Activated T-cell treated with anti-CD3 and anti-CD28 coated beads, Interleukin-2, amount 50 U/mL, for 24 hours (primary cell): ENCODE results near the gene CLASP1.
A peak's percentile ranks its signal among the peaks of the same experiment; 100 is the strongest.

Experiments
- DNase-seq: peaks from one replicate; pipeline ENCODE4 v3.0.0-alpha.2; 2020
- H3K27ac Mint-ChIP-seq: 2 replicates; pipeline ENCODE4 v1.8.0; 2020; ENCODE audit warnings: mild to moderate bottlenecking, mixed read lengths
- H3K27me3 Mint-ChIP-seq: 2 replicates; pipeline ENCODE4 v1.8.0; 2020; ENCODE audit warnings: mixed read lengths
- H3K36me3 Mint-ChIP-seq: 2 replicates; pipeline ENCODE4 v1.8.0; 2020; ENCODE audit warnings: low read depth, mixed read lengths
- H3K4me1 Mint-ChIP-seq: 2 replicates; pipeline ENCODE4 v1.8.0; 2020; ENCODE audit warnings: low read depth, mixed read lengths
- H3K4me3 Mint-ChIP-seq: 2 replicates; pipeline ENCODE4 v1.8.0; 2020; ENCODE audit warnings: mild to moderate bottlenecking, moderate library complexity, mixed read lengths
- H3K9me3 Mint-ChIP-seq: 2 replicates; pipeline ENCODE4 v1.8.0; 2020; ENCODE audit warnings: mixed read lengths

CLASP1 gene

DNA sequence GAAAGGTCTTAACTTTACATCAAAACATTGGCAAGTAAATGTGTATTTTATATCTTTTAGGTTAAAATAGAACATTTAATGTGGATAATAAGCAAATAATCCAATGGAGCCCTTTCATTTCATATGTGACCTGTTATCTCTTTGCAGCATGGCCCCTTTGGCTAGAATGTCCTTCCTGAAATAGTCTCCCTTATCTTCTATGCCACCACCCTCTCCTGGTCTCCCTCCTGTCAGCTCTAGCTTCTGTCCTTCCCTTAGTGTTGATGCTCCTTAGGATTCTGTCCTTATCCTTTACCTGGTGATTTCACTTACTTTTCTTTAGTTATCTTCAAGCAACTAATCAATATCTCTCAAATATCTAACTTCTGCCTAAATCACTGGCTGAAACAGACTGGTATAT is 277.2 kb downstream of the CLASP1 start:
- Mint-ChIP-seq H3K36me3 (peaks cover 89% of the 10 kb centered on the region), H3K4me3 (no peak overlapping the region), H3K9me3 (no peaks in the 10 kb centered on the region), H3K4me1 (no peaks in the 10 kb centered on the region), H3K27ac (no peak overlapping the region), H3K27me3 (no peaks in the 10 kb centered on the region)
- no peak for DNase-seq

DNA sequence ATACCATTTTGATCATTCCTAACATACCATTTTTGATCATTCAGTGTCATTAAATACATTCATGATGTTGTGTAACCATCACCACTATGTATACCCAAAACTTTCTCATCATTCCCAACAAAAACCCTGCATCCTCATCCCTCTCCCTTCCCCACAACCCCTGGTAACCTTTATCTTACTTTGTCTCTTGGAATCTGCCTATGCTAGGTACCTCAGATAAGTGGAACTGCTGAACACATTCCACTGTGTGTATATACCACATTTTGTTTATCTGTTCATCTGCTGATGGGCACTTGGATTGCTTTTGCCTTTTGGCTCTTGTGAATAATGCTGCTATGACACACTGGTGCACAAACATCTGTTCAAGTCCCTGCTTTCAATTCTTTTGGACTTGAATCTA is 280.4 kb downstream of the CLASP1 start:
- Mint-ChIP-seq H3K27me3 (no peaks in the 10 kb centered on the region), H3K4me1 (no peaks in the 10 kb centered on the region), H3K36me3 (peaks cover 87% of the 10 kb centered on the region), H3K27ac (peak overlapping the region; percentile 13), H3K9me3 (no peaks in the 10 kb centered on the region), H3K4me3 (no peak overlapping the region)
- DNase-seq, result no peak

DNA sequence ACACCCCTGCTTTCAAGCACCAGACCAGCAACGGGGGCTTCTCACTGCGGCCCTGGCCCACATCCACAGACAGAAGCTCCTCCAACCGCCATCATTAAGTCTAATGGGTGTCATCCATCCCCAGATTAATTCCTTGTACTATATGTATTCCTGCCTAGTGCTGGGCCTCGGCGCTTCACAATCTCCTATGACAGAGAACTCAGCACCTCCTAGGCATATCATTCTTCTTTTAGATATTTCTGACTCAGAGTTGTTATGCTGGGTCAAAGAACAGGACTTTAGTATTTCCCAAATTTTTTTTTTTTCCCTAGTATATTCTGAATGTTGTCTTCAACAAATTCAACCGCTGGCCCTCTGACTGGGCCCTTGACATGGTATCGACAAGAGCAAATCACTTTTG is 281.1 kb downstream of the CLASP1 start:
- Mint-ChIP-seq H3K36me3 (peaks cover 87% of the 10 kb centered on the region), H3K27me3 (no peaks in the 10 kb centered on the region), H3K4me3 (no peak overlapping the region), H3K4me1 (no peaks in the 10 kb centered on the region), H3K9me3 (no peaks in the 10 kb centered on the region), H3K27ac (peak overlapping the region; percentile 15)
- no peak for DNase-seq

DNA sequence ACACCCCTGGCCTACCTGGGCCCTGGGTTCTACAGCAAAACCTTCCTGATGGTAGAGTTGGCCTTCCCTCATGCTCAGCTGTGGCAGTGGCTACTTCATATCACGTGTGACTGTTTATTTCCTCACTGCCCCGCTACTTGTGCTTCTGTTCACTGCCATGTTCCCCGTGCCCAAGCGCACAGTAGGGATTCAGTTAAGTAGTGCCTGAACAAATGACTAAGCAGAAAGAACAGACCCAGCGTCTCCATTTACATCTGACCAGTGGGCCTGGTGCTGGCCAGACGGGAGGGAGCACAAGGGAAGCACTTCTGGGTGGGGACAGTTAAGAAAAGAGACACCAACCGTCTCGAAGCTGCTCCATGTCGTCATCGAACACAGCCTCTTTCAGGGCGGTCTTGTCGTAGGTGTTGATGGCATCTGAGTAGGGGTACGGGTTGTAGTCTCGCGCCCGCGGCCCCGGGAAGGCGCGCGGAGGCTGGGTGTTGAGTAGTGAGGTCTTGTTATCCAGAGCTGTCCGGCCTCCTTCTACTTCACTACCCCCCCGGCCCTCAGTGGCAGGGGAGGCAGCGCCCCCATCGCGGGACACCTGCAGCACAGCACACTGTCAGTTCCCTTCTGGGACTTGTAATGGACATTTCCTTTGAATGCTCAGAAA is 281.9 kb downstream of the CLASP1 start:
- Mint-ChIP-seq H3K36me3 (peaks cover 87% of the 10 kb centered on the region), H3K27ac (peak overlapping the region; percentile 42), H3K4me3 (no peak overlapping the region), H3K4me1 (no peaks in the 10 kb centered on the region), H3K9me3 (no peaks in the 10 kb centered on the region), H3K27me3 (no peaks in the 10 kb centered on the region)
- no peak for DNase-seq

DNA sequence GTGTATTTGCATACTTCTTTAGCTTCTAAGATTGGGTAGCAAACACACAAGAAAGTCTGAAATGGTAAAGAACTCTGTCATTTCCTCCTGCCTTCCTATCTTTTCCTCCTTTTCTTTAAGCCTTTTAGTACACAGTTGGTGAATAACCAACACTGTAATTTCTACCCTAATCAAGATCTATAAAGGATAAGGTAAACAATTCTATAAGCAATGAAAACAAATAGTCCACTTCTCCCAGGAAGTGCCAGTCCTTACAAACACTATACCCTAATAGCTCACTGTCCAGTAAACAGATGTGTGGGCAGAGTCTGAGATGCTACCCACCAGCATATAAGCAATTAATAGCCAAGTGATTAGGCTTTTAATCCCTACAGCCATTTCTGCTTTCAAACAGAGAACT is 283.2 kb downstream of the CLASP1 start:
- H3K9me3 Mint-ChIP-seq, result no peaks in the 10 kb centered on the region
- peaks cover 2% of the 10 kb centered on the region for H3K4me1 Mint-ChIP-seq
- H3K4me3 Mint-ChIP-seq, result no peak overlapping the region
- no peak for DNase-seq
- H3K36me3 Mint-ChIP-seq, result peaks cover 91% of the 10 kb centered on the region
- no peak overlapping the region for H3K27ac Mint-ChIP-seq
- H3K27me3 Mint-ChIP-seq, result no peaks in the 10 kb centered on the region

DNA sequence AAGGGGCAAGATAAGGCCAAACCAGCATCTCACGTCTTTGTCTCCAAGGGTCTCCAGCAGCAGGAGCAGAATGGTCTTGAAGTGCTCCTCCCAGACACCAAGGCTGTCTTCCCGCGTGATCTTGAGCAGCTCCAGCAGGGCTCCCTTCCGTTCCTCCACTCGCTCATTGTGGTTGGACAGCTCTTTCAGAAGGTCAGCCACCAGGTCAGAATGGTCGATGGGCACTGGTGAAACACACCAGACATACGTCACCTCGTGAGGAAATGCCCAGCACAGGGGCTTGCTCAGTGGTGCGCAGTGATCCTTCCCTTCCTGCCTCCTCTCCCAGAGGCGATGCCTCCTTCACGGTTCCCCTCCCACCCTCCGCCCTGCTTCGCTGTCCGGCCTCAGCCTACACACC is 284.2 kb downstream of the CLASP1 start:
- Mint-ChIP-seq H3K27me3 (no peaks in the 10 kb centered on the region), H3K9me3 (no peaks in the 10 kb centered on the region), H3K27ac (peak overlapping the region; percentile 60), H3K36me3 (peaks cover 93% of the 10 kb centered on the region), H3K4me3 (no peak overlapping the region), H3K4me1 (peaks cover 11% of the 10 kb centered on the region)
- DNase-seq, result no peak

DNA sequence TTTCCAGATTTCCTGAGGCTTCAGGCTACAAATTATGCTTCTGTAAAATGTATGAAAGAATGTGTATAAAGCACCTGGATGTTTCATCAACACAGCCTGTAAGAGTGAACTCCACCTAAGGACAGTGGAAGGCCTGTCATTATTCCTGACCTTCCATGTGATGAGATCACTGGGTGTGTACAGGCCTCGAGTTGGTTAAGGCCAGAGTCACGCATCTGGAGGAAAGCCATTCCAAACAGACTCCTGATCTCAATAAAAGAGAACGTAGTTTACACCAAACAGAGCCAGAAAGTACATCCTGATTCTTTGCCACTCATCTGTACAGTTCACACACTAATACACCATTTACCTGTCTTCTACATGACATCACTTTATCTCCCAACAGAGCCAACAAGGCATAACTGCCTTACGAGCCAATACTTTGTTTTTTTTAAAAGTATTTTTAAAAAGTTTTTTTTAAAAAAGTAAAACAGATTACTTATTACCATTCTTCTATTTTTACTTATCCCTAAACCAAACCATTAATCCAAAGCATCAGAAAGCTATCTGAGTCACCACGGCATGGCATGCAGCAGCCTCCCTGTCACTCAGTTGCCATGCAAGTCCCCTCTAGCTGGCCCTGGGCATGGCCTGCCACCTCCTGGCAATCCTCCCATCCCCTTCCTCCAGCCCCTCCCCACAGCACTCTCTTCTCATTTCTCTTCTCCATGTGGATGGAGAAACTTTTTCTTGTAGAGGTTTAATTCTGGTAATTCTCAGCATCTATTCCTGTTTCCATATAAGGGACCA is 285.4 kb downstream of the CLASP1 start:
- no peaks in the 10 kb centered on the region for H3K27me3 Mint-ChIP-seq
- no peak for DNase-seq
- peaks cover 12% of the 10 kb centered on the region for H3K4me1 Mint-ChIP-seq
- peaks cover 97% of the 10 kb centered on the region for H3K36me3 Mint-ChIP-seq
- no peak overlapping the region for H3K4me3 Mint-ChIP-seq
- H3K9me3 Mint-ChIP-seq, result no peaks in the 10 kb centered on the region
- peak overlapping the region; percentile 63 for H3K27ac Mint-ChIP-seq

DNA sequence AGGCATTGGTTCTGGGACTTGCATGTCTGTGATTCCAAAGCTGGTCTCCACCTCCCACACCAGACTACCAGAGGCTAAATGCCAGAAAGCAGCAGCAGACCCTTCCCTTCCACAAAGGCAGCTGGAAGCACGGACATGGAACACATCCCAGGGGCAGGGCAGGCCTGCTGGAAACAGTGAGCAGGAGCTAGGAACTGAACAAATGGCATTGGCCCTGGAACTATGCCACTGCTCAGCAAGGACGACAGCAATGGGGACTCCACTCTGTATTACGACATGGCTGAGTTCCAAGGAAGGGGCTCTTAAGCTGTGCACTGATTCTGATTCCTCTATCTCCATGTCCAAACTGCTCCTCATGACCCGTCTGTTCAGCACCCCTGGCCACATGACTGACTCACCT is 286.5 kb downstream of the CLASP1 start:
- Mint-ChIP-seq H3K27ac (peak overlapping the region; percentile 63), H3K36me3 (peaks cover 96% of the 10 kb centered on the region), H3K27me3 (no peaks in the 10 kb centered on the region), H3K9me3 (no peaks in the 10 kb centered on the region), H3K4me1 (peaks cover 12% of the 10 kb centered on the region), H3K4me3 (no peak overlapping the region)
- DNase-seq, result no peak

DNA sequence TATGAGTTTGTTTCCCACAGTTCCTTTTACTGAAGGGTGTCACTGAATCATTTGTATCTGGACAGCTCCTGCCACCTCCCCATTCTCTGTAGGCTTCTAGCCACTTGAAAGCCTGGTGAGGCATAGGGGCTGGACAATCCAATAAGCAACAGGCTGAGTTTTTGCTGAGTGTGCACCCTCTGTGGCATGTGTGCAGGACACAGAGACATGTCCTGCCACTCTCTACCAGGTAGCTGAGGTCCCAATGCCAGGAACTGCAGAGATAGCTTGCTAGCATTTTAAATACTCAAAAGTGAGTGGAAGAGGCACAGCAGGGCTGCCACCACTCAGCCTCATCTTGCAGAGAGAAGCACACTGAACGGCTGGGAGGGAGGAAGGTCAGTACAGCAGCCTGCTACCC is 287.0 kb downstream of the CLASP1 start:
- Mint-ChIP-seq H3K4me1 (peaks cover 12% of the 10 kb centered on the region), H3K4me3 (no peak overlapping the region), H3K36me3 (peaks cover 96% of the 10 kb centered on the region), H3K9me3 (no peaks in the 10 kb centered on the region), H3K27me3 (no peaks in the 10 kb centered on the region), H3K27ac (no peak overlapping the region)
- DNase-seq, result no peak

DNA sequence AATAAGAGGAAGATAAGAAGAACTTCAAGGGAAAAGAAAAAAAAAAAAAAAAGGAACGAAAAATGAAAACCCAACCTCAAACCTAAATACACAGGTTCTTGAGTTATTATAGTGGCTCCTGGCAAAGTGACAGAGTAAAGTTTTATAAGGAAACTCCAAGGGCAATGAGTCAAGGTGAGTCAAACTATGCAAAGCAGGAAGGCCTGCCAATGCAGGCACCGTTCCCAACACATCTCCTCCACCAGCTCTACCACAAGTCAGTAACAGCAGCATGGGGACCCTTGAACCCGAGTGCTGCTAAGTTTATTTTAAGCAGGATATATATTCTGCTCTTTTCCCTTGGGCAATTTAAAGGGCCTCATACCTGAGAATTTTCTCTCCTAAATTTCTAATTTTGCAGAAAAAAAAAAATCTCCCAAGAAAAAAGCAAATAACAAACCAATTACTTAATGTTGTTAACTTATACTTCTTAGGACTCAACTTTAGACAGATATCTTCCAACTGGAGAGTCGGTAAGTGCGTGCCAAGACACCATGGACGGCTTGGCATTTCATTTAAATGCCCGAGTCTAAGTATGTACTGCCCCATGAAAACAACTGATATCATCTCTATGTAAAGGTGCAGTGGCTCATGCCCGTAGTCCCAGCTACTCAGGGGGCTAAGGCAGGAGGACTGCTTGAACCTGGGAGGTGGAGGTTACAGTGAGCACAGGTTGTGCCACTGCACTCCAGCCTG is 288.5 kb downstream of the CLASP1 start:
- Mint-ChIP-seq H3K4me3 (no peak overlapping the region), H3K9me3 (no peaks in the 10 kb centered on the region), H3K27me3 (no peaks in the 10 kb centered on the region), H3K36me3 (peaks cover 96% of the 10 kb centered on the region), H3K4me1 (peaks cover 12% of the 10 kb centered on the region), H3K27ac (peak overlapping the region; percentile 55)
- no peak for DNase-seq

DNA sequence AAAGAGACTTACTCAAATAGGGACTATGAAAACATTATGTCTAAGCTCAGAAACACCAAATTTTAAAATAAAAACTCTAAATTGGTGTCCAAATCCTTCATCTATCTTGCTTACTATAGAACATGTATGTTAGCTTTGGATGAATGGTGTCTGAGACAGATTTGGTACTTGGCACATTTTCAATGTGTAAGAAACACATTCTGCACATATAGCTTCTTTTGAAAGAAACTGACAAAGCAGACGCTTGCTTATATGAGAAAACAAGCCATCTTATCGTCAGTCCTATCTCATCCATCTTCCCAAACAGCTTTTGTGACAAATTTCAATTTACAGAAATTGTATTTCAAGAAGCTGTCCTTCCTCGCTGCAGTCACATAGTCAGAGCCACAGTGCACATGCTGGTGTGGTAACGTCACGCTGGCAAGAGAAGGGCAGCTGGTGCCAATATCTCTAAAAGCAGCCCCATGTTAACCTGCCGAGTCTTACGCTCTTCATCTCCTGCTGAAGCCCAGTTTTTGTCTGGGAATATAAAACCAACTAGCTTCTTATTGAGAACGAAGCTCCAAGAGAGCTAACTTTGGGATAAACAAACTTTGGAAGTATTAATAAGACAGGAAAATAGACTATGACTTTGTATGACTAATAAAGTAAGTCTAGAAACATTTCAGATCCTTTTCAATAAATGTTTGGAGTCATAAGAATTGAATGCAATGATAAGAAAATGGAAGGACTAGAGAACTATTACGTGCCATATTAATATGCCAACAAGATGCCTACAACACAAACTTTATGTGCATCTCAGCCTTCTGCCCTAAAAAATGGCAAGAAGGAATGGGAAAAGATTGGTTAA is 289.3 kb downstream of the CLASP1 start:
- H3K27me3 Mint-ChIP-seq, result no peaks in the 10 kb centered on the region
- H3K27ac Mint-ChIP-seq, result peak overlapping the region; percentile 55
- no peak for DNase-seq
- H3K9me3 Mint-ChIP-seq, result no peaks in the 10 kb centered on the region
- no peak overlapping the region for H3K4me3 Mint-ChIP-seq
- H3K36me3 Mint-ChIP-seq, result peaks cover 96% of the 10 kb centered on the region
- H3K4me1 Mint-ChIP-seq, result peaks cover 12% of the 10 kb centered on the region

DNA sequence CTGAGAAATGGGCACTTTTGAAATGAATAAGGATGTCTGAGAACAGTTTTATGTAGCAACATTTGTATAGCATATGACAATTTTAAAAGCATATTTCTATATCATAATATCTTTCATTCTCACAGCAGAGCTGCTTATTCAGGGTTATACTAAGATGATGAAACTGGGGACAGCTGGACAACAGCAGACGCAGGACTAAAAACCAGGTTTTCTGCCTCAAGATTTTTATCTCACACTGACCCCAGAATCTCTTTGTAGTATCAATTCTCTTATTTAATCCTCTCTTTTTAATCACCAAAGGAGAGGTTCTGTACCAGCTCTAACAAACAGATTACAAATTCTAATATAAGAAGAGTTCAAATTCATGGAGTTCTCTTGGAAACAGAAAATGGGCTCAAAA is 290.1 kb downstream of the CLASP1 start:
- no peak overlapping the region for H3K27ac Mint-ChIP-seq
- H3K9me3 Mint-ChIP-seq, result no peaks in the 10 kb centered on the region
- peaks cover 97% of the 10 kb centered on the region for H3K36me3 Mint-ChIP-seq
- H3K4me3 Mint-ChIP-seq, result no peak overlapping the region
- no peaks in the 10 kb centered on the region for H3K27me3 Mint-ChIP-seq
- H3K4me1 Mint-ChIP-seq, result peaks cover 12% of the 10 kb centered on the region
- no peak for DNase-seq

DNA sequence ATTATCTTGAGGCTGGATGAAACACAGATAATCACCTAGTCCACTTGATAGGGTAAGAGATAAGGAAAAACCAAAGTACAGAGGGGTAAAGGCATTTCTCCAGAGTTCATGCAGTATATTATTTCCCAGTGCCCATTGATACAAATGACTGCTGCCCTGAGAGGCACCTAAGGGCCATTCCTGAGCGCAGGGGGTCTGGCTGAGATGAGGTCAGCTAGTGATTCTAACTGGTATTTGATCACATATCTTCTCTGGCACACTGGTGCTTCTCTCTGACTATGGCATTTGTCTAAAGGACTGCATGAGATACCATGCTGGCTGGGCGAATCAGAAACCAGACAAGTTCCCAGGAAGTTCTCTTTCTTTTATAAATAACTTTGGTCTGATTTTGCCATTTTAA is 291.0 kb downstream of the CLASP1 start:
- Mint-ChIP-seq H3K4me1 (peaks cover 12% of the 10 kb centered on the region), H3K4me3 (no peak overlapping the region), H3K9me3 (no peaks in the 10 kb centered on the region), H3K27ac (peak overlapping the region; percentile 29), H3K27me3 (no peaks in the 10 kb centered on the region), H3K36me3 (peaks cover 98% of the 10 kb centered on the region)
- DNase-seq, result no peak

DNA sequence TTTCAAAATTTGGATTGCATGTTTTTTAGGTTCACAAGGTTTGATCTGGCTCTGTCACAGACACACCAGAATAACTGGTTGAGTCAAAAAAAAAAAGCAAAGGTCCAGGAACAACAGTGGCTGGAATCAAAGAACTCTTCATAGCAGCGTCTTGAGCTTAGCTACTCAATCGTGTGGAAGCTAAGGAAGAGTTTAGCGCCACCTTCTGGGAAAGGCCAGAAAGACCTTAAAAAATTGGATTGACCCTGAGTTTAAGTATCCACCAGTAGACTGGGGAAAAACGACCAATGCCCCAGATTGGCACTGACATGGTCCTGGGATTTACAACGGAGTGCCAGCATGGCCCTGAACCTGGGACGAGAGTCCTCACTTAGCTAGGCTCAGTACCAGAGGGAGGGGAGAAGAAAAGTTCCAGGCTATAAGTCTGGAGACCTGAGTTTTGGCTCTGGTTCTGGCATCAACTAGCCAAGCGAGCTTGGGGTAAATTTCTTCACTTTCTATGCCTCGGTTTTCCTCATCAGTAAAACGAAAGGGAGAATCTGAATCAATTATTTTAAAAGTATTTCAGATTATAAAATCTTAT is 293.1 kb downstream of the CLASP1 start:
- no peak for DNase-seq
- H3K27me3 Mint-ChIP-seq, result no peaks in the 10 kb centered on the region
- no peak overlapping the region for H3K4me3 Mint-ChIP-seq
- H3K27ac Mint-ChIP-seq, result no peak overlapping the region
- no peaks in the 10 kb centered on the region for H3K9me3 Mint-ChIP-seq
- H3K36me3 Mint-ChIP-seq, result peaks cover 98% of the 10 kb centered on the region
- peaks cover 11% of the 10 kb centered on the region for H3K4me1 Mint-ChIP-seq
